HL-60 (cell line): Measurements from ENCODE around the gene MRPS12.

ENCODE experiments used
- DNase-seq, 2 experiments: peaks; one replicate each; pipeline ENCODE4 v3.0.0-alpha.2; 2010 to 2020; ENCODE audit warnings: low read depth in 1 of 2, low spot score in 1 of 2
- H3K27ac ChIP-seq: fragments of 250-450 bp; sonication (Bioruptor Pico); replicated peaks from 2 replicates; pipeline ENCODE4 v1.5.1; 2020; ENCODE audit warnings: mild to moderate bottlenecking, moderate library complexity
- H3K27me3 ChIP-seq: fragments of 250-450 bp; sonication (Bioruptor Pico); 2 replicates; pipeline ENCODE4 v1.5.1; 2021; ENCODE audit warnings: mild to moderate bottlenecking, moderate library complexity; ENCODE audit not compliant: insufficient read depth, poor library complexity, severe bottlenecking
- H3K4me3 ChIP-seq: replicated peaks from 2 replicates; pipeline ENCODE4 v1.5.1; 2011; ENCODE audit warnings: mild to moderate bottlenecking, control low read depth, low read length; ENCODE audit not compliant: insufficient read depth
- CTCF ChIP-seq: IDR thresholded peaks from one replicate; pipeline ENCODE4 v1.5.1; 2011; ENCODE audit warnings: low read length, control low read depth, inconsistent platforms; ENCODE audit not compliant: insufficient read depth
- GABPA ChIP-seq: IDR thresholded peaks from 2 replicates; pipeline ENCODE4 v1.6.1; 2012; ENCODE audit warnings: low read depth
- POLR2AphosphoS5 ChIP-seq: IDR thresholded peaks from 2 replicates; pipeline ENCODE4 v1.6.1; 2012; ENCODE audit warnings: low read depth
- REST ChIP-seq: IDR thresholded peaks from 2 replicates; pipeline ENCODE4 v1.6.1; 2012; ENCODE audit warnings: low read depth; ENCODE audit not compliant: insufficient replicate concordance
- SPI1 ChIP-seq: IDR thresholded peaks from 2 replicates; pipeline ENCODE4 v1.6.1; 2012; ENCODE audit warnings: low read depth, mild to moderate bottlenecking, borderline replicate concordance

MRPS12 gene

GRCh38 chr19:38921420-38922274 is 9.1 kb upstream of the MRPS12 start:
- H3K27ac ChIP-seq, result no peak overlapping the region
- H3K4me3 ChIP-seq, result no peak overlapping the region

GRCh38 chr19:38922482-38922881 is 8.3 kb upstream of the MRPS12 start:
- no peak for TF ChIP-seq REST
- TF ChIP-seq GABPA, result no peak
- TF ChIP-seq SPI1, result no peak
- no peak for TF ChIP-seq CTCF
- no peak for TF ChIP-seq POLR2AphosphoS5
- no peak for DNase-seq
- no peaks in the 10 kb centered on the region for H3K27me3 ChIP-seq
- no peak overlapping the region for H3K27ac ChIP-seq
- no peak overlapping the region for H3K4me3 ChIP-seq

More at GRCh38 chr19:38921420-38922274, 9.1 kb upstream of the MRPS12 start:
- TF ChIP-seq REST (no peak), GABPA (no peak), CTCF (no peak), POLR2AphosphoS5 (no peak; the same call in 1 of the 2 replicates), SPI1 (no peak)
- no peak for DNase-seq
- H3K27me3 ChIP-seq, result no peaks in the 10 kb centered on the region

GRCh38 chr19:38924388-38924787 is 6.4 kb upstream of the MRPS12 start:
- Histone ChIP-seq H3K4me3 (no peak overlapping the region), H3K27me3 (no peaks in the 10 kb centered on the region), H3K27ac (no peak overlapping the region)
- TF ChIP-seq GABPA (no peak), REST (no peak), SPI1 (no peak), POLR2AphosphoS5 (no peak), CTCF (no peak)
- no peak for DNase-seq
